GM10847 (cell line): ENCODE measurements around the gene GPRIN1.

Source experiments
- POLR2A ChIP-seq: IDR thresholded peaks from 2 replicates; pipeline ENCODE4 v1.6.1; 2011; ENCODE audit not compliant: insufficient read length; ENCODE audit errors: extremely low read depth

Gene GPRIN1

GRCh38 chr5:176609724-176610434 lies at the start of gene GPRIN1:
GPRIN1 (minus strand) TSS chr5:176610156; CDS start chr5:176599834, 10,322 bp downstream.
- TF ChIP-seq POLR2A: peak; percentile 12

- TF ChIP-seq POLR2A: no peak
Observed at GRCh38 chr5:176659512-176659839, 49.5 kb upstream of the GPRIN1 start.

- no peak for TF ChIP-seq POLR2A
Observed at GRCh38 chr5:176658817-176659511, 49.0 kb upstream of the GPRIN1 start.

- no peak for TF ChIP-seq POLR2A
Observed at GRCh38 chr5:176658007-176658599, 48.1 kb upstream of the GPRIN1 start.

- TF ChIP-seq POLR2A: no peak
Observed at GRCh38 chr5:176656467-176656990, 46.6 kb upstream of the GPRIN1 start.

- TF ChIP-seq POLR2A: no peak
Observed at GRCh38 chr5:176654856-176655255, 44.9 kb upstream of the GPRIN1 start.

GRCh38 chr5:176653401-176654385 lies 43.7 kb upstream of the GPRIN1 start:
- no peak for TF ChIP-seq POLR2A

- TF ChIP-seq POLR2A: no peak
Observed at GRCh38 chr5:176652136-176652535, 42.2 kb upstream of the GPRIN1 start.

- TF ChIP-seq POLR2A: no peak
Observed at GRCh38 chr5:176651472-176651980, 41.6 kb upstream of the GPRIN1 start.

- no peak for TF ChIP-seq POLR2A
Observed at GRCh38 chr5:176650354-176650884, 40.5 kb upstream of the GPRIN1 start.

GRCh38 chr5:176648474-176649194 lies 38.7 kb upstream of the GPRIN1 start:
- TF ChIP-seq POLR2A: no peak

- no peak for TF ChIP-seq POLR2A
Observed at GRCh38 chr5:176647843-176648473, 38.0 kb upstream of the GPRIN1 start.

- TF ChIP-seq POLR2A: peak; percentile 94
Observed at GRCh38 chr5:176647030-176647842, 37.3 kb upstream of the GPRIN1 start, which contains the start of gene TSPAN17. TSPAN17 (plus strand) TSS chr5:176647484; CDS start chr5:176647616, 132 bp downstream.

- no peak for TF ChIP-seq POLR2A
Observed at GRCh38 chr5:176646707-176647029, 36.7 kb upstream of the GPRIN1 start.
